Gastrocnemius medialis (tissue), 4 donors: Measurements from ENCODE around the gene CRKL. TPM values are rescaled to one million over a fixed set of nuclear protein-coding genes. Genes with fewer than 3 reads are reported as not detected.
A peak's percentile ranks its signal among the peaks of the same experiment; 100 is the strongest.

Experiments used
- ATAC-seq, 2 donors: fragments of 150-250 bp; one replicate each; pipeline ENCODE4 v1.9.1; 2016
- DNase-seq, 2 donors: peaks; one replicate each; pipeline ENCODE4 v3.0.0-alpha.2; 2019
- H3K27ac ChIP-seq, 4 donors: fragments of 200-600 bp; sonication (generic); 1 replicate in 1 of 4; 2 replicates in 3 of 4; pipeline ENCODE4 v1.5.1; 2016 to 2018; ENCODE audit warnings: mild to moderate bottlenecking in 2 of 4, moderate library complexity in 1 of 4
- H3K27me3 ChIP-seq, 3 donors: fragments of 200-600 bp; sonication (generic) in 2 of 3; 1 replicate in 1 of 3; 2 replicates in 2 of 3; pipeline versions ENCODE4 v1.5.1 to v1.6.0; 2016 to 2019; ENCODE audit warnings: mild to moderate bottlenecking in 1 of 3, moderate library complexity in 1 of 3
- H3K36me3 ChIP-seq, 2 donors: fragments of 200-600 bp; sonication (generic) in 1 of 2; one replicate each; pipeline ENCODE4 v1.5.1; 2017 to 2018
- H3K4me1 ChIP-seq, 2 donors: fragments of 200-600 bp; sonication (generic) in 1 of 2; one replicate each; pipeline ENCODE4 v1.5.1; 2016 to 2017; ENCODE audit warnings: mild to moderate bottlenecking in 2 of 2
- H3K4me3 ChIP-seq, 4 donors: fragments of 200-600 bp; sonication (generic) in 3 of 4; 1 replicate in 1 of 4; 2 replicates in 3 of 4; pipeline ENCODE4 v1.5.1; 2016 to 2019; ENCODE audit warnings: mild to moderate bottlenecking in 2 of 4
- H3K9me3 ChIP-seq, 3 donors: fragments of 200-600 bp; sonication (generic) in 2 of 3; 1 replicate in 1 of 3; 2 replicates in 2 of 3; pipeline ENCODE4 v1.5.1; 2016 to 2019
- CTCF ChIP-seq, 5 experiments: fragments of 450-650 bp in 3 of 5; fragments of 200-600 bp in 2 of 5; sonication (generic) in 2 of 5; IDR thresholded peaks in 4 of 5; conservative IDR thresholded peaks in 1 of 5; 1 replicate in 4 of 5; 2 replicates in 1 of 5; pipeline ENCODE4 v1.5.1; 2016 to 2019; ENCODE audit warnings: antibody characterized with exemption in 5 of 5, mild to moderate bottlenecking in 3 of 5, moderate library complexity in 3 of 5
- POLR2A ChIP-seq, 2 donors: fragments of 450-650 bp; IDR thresholded peaks; one replicate each; pipeline ENCODE4 v1.6.1; 2017; ENCODE audit warnings: antibody characterized with exemption in 2 of 2, mild to moderate bottlenecking in 2 of 2, moderate library complexity in 2 of 2
- in situ Hi-C, 4 donors: fragments of 200-750 bp; cut with MboI; loops; one replicate each; pipeline versions ENCODE4 v1.15.0 to v1.8.0; 2017; ENCODE audit warnings: low sequenced_read_pairs in 4 of 4
- intact Hi-C: fragments of 100-400 bp; cut with DNase I; formaldehyde crosslinking; loops from one replicate; pipeline ENCODE4 v1.15.1; 2023; ENCODE audit warnings: low total_unique reads
- total RNA-seq, 4 donors: library from RNA; depleted of rRNA; stranded (reverse); fragments of >200 nt; gene quantifications; one replicate each; pipeline versions ENCODE4 v1.1.0 to v1.2.3, GENCODE V29; 2016

The CRKL gene
- total RNA-seq, 4 donors from 2014 or later = 73.3 to 109 (median 84.7) TPM

GRCh38 chr22:20951151-20951931, 34.1 kb downstream of the CRKL start:
- Histone ChIP-seq H3K27ac (peak overlapping the region in 2 of 4 donors; percentile 71 to 76), H3K36me3 (peaks cover 0 to 29% of the 10 kb centered on the region in 2 donors), H3K9me3 (no peaks in the 10 kb centered on the region), H3K4me1 (peaks cover 37 to 47% of the 10 kb centered on the region in 2 donors), H3K4me3 (no peak overlapping the region), H3K27me3 (no peaks in the 10 kb centered on the region)
- intact Hi-C loops = loop anchor here (10.0 kb wide), 1 partner anchor 67 kb away; no protein-coding TSS in a partner anchor
- ATAC-seq (no peak), DNase-seq (no peak)
- no peak for TF ChIP-seq CTCF (IDR thresholded peaks at IDR 0.05 in 4 of 5, conservative IDR thresholded peaks at IDR 0.05 in 1 of 5)
- no peak for TF ChIP-seq POLR2A (IDR thresholded peaks at IDR 0.05)
- in situ Hi-C loops = no loop called here

GRCh38 chr22:20951932-20952380, 34.7 kb downstream of the CRKL start:
- no peak overlapping the region for H3K4me3 ChIP-seq
- no peak for TF ChIP-seq CTCF (IDR thresholded peaks at IDR 0.05 in 4 of 5, conservative IDR thresholded peaks at IDR 0.05 in 1 of 5)
- no peaks in the 10 kb centered on the region for H3K9me3 ChIP-seq
- ATAC-seq (no peak), DNase-seq (no peak)
- peaks cover 0 to 29% of the 10 kb centered on the region in 2 donors for H3K36me3 ChIP-seq
- no peaks in the 10 kb centered on the region for H3K27me3 ChIP-seq
- H3K4me1 ChIP-seq = peaks cover 37 to 48% of the 10 kb centered on the region in 2 donors
- in situ Hi-C loops = no loop called here
- intact Hi-C loops = loop anchor here (2.0 to 10.0 kb wide), 2 partner anchors 33 to 67 kb away; no protein-coding TSS in a partner anchor
- H3K27ac ChIP-seq = peak overlapping the region in 3 of 4 donors; percentile 71 to 76 (median 75)

DNA sequence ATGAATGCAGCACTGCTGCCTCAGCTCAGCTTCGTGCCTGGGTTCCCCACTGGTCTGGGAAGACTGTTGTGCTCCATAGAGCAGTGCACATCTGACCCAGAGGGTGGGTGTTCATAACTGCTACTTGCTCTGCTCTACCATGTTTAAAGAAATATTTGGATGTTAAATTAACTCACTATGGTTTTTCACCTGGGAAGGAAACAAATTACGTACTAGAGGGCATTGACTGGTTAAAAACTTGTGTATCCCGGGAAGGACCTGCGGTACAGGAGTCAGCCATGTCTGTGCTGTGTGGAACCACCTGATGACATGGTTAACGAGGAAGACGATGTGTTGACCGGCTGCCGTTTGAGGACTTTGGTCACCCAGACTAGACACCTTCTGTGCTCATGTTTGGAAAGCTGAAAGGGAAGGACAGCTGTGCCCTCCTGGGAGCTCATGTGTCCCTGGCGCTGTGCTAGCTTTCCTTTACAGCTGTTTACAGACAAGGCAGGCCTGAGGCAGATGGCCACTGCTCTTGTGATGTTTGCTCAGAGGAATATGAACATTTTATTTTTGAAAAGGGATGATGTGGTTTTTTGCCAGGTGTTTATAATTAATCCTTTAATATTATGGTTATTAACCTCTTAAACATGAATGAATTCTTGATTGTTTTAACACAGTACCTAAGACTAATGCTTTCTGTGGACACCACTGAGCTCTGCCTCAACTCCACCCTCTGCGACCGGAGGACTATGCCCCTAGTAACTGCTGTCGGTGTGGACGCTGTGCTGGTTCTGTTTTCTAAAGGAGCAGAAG, 35.5 kb downstream of the CRKL start:
- TF ChIP-seq CTCF (IDR thresholded peaks at IDR 0.05 in 4 of 5, conservative IDR thresholded peaks at IDR 0.05 in 1 of 5) (no peak), POLR2A (IDR thresholded peaks at IDR 0.05) (no peak)
- intact Hi-C loops (loop anchor here (2.0 to 10.0 kb wide), 2 partner anchors 34 to 68 kb away; no protein-coding TSS in a partner anchor), in situ Hi-C loops (no loop called here)
- H3K4me1 ChIP-seq = peaks cover 45 to 53% of the 10 kb centered on the region in 2 donors
- H3K36me3 ChIP-seq = peaks cover 0 to 29% of the 10 kb centered on the region in 2 donors
- H3K27me3 ChIP-seq = no peaks in the 10 kb centered on the region
- DNase-seq (peak; percentile 70 to 74), ATAC-seq (peak; percentile 71 to 73)
- peak overlapping the region; percentile 59 to 76 (median 73) for H3K27ac ChIP-seq
- no peaks in the 10 kb centered on the region for H3K9me3 ChIP-seq
- no peak overlapping the region for H3K4me3 ChIP-seq

DNA sequence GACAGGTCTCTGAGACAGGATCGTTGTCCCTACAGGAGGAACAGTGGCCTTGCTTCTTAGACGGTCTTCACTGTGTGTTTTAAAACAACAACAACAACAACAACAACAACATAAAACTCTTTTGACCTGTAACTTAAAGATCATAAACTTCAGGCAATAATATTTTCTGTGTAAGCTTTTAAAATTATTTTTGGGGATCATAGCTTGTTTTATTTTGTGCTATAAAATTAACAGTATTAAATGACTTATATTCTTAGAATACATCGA, 36.1 kb downstream of the CRKL start:
- peaks cover 0 to 29% of the 10 kb centered on the region in 2 donors for H3K36me3 ChIP-seq
- intact Hi-C loops (loop anchor here (2.0 to 10.0 kb wide), 2 partner anchors 34 to 68 kb away; no protein-coding TSS in a partner anchor), in situ Hi-C loops (no loop called here)
- no peak overlapping the region for H3K4me3 ChIP-seq
- ATAC-seq (no peak), DNase-seq (no peak)
- H3K4me1 ChIP-seq = peaks cover 50 to 56% of the 10 kb centered on the region in 2 donors
- peak overlapping the region; percentile 59 to 76 (median 73) for H3K27ac ChIP-seq
- no peak for TF ChIP-seq POLR2A (IDR thresholded peaks at IDR 0.05)
- no peak for TF ChIP-seq CTCF (IDR thresholded peaks at IDR 0.05 in 4 of 5, conservative IDR thresholded peaks at IDR 0.05 in 1 of 5)
- H3K9me3 ChIP-seq = no peaks in the 10 kb centered on the region
- no peaks in the 10 kb centered on the region for H3K27me3 ChIP-seq
